ENCODE measurements around the gene OR51S1. TPM values are rescaled to one million over a fixed set of nuclear protein-coding genes. Genes with fewer than 3 reads are reported as not detected.
"Not testable (repeated sequence)": the region's sequence is repeated elsewhere in the genome, so short reads cannot be mapped to it uniquely, and the experiment has no call there.

OR51S1 gene
- total and polyA plus RNA-seq, 7 donors, result not detected

DNA sequence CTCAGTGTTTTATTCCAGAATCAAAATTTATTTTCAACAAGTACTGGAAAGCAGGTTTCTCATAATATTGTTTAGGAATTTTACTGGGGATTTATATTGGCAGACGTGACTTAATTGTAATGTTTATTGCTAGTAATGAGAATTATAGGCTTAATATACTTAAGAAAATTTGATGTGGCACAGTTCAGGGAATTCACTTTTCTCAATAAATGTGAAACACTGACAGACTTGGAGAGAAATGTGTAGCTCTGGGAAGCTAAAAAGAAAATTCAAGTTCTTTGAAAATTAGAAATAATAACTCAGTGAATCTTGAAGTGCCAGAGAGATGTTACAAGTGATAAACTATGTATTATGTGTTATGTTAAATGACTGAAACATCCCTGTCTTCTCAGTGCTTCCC is 28.0 kb downstream of the OR51S1 start, which contains the start of gene OR51F2:
Gene OR51F2 (plus strand): TSS at position 301 of the 400 bp plus-strand sequence. CDS start 101 bp downstream, outside the sequence.
- intact Hi-C loops (cut with DNase I), result no loop called here
- no peaks in the 10 kb centered on the region for H3K9me3 ChIP-seq
- no peak within 1 kb of the TSS for H3K4me3 ChIP-seq
- WGBS, 3 donors, result 80 to 91% (median 82%) methylated on average over 1 of the region's 1 CpG
- DNase-seq (no peak), ATAC-seq (no peak)
- no peaks in the 10 kb centered on the region for H3K27me3 ChIP-seq (ENCODE audit: insufficient read depth in 3 of 3, low read length in 2 of 3)
- TF ChIP-seq, protein P1, sequence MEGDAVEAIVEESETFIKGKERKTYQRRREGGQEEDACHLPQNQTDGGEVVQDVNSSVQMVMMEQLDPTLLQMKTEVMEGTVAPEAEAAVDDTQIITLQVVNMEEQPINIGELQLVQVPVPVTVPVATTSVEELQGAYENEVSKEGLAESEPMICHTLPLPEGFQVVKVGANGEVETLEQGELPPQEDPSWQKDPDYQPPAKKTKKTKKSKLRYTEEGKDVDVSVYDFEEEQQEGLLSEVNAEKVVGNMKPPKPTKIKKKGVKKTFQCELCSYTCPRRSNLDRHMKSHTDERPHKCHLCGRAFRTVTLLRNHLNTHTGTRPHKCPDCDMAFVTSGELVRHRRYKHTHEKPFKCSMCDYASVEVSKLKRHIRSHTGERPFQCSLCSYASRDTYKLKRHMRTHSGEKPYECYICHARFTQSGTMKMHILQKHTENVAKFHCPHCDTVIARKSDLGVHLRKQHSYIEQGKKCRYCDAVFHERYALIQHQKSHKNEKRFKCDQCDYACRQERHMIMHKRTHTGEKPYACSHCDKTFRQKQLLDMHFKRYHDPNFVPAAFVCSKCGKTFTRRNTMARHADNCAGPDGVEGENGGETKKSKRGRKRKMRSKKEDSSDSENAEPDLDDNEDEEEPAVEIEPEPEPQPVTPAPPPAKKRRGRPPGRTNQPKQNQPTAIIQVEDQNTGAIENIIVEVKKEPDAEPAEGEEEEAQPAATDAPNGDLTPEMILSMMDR (IDR thresholded peaks at IDR 0.05), result no peak
- H3K27ac ChIP-seq, result no peak within 1 kb of the TSS
- no peaks in the 10 kb centered on the region for H3K36me3 ChIP-seq (ENCODE audit: insufficient read depth in 1 of 2, low read depth in 1 of 2)
- no peaks in the 10 kb centered on the region for H3K4me1 ChIP-seq

GRCh38 chr11:4809246-4809645 is 39.8 kb downstream of the OR51S1 start:
- Histone ChIP-seq H3K27me3 (ENCODE audit: insufficient read depth in 3 of 3, low read length in 2 of 3) (no peaks in the 10 kb centered on the region), H3K4me3 (no peak overlapping the region), H3K27ac (no peak overlapping the region), H3K4me1 (no peaks in the 10 kb centered on the region), H3K9me3 (no peaks in the 10 kb centered on the region), H3K36me3 (ENCODE audit: insufficient read depth in 1 of 2, low read depth in 1 of 2) (no peaks in the 10 kb centered on the region)
- DNase-seq (no peak), ATAC-seq (no peak)
- TF ChIP-seq, protein P1 (IDR thresholded peaks at IDR 0.05), result no peak
- intact Hi-C loops (cut with DNase I), result no loop called here
- 83 to 90% (median 88%) methylated on average over 2 of the region's 2 CpGs for WGBS, 3 donors

GRCh38 chr11:4808476-4808875 is 40.5 kb downstream of the OR51S1 start:
- ATAC-seq, result no peak
- H3K4me3 ChIP-seq, result no peak overlapping the region
- TF ChIP-seq, protein P1 (IDR thresholded peaks at IDR 0.05), result no peak
- no peaks in the 10 kb centered on the region for H3K36me3 ChIP-seq (ENCODE audit: insufficient read depth in 1 of 2, low read depth in 1 of 2)
- H3K9me3 ChIP-seq, result no peaks in the 10 kb centered on the region
- 76 to 95% (median 87%) methylated on average over 1 of the region's 1 CpG for WGBS, 3 donors
- no peak overlapping the region for H3K27ac ChIP-seq
- no peaks in the 10 kb centered on the region for H3K4me1 ChIP-seq
- no peaks in the 10 kb centered on the region for H3K27me3 ChIP-seq (ENCODE audit: insufficient read depth in 3 of 3, low read length in 2 of 3)
- DNase-seq, result no peak
- intact Hi-C loops (cut with DNase I), result no loop called here

- no peak for ATAC-seq
- TF ChIP-seq, protein P1 (IDR thresholded peaks at IDR 0.05), result no peak
- Histone ChIP-seq H3K36me3 (ENCODE audit: insufficient read depth in 1 of 2, low read depth in 1 of 2) (no peaks in the 10 kb centered on the region), H3K27ac (no peak within 1 kb of the TSS), H3K9me3 (no peaks in the 10 kb centered on the region), H3K4me1 (no peaks in the 10 kb centered on the region), H3K27me3 (ENCODE audit: insufficient read depth in 3 of 3, low read length in 2 of 3) (no peaks in the 10 kb centered on the region), H3K4me3 (no peak within 1 kb of the TSS)
- intact Hi-C loops (cut with DNase I), result no loop called here
- WGBS, 3 donors, result 61 to 79% (median 78%) methylated on average over 3 of the region's 3 CpGs
- no peak for DNase-seq
These were observed 44.7 kb downstream of the OR51S1 start, which contains the start of gene OR52R1 for GRCh38 chr11:4804280-4804679. OR52R1 (minus strand) TSS chr11:4804380; CDS start chr11:4804380, 0 bp downstream.

DNA sequence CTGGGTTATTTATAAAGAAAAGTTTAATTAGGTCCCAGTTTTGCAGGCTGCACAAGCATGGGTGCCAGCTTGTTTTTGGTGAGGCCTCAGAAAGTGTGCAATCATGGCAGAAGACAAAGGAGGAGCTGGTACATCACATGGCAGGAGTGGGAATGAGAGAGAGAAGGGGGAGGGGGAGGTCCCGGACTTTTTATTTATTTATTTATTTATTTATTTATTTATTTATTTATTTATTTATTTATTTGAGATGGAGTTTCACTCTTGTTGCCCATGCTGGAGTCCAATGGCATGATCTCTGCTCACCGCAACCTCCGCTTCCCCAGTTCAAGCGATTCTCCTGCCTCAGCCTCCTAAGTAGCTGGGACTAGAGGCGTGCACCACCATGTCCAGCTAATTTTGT is 47.7 kb downstream of the OR51S1 start:
- H3K9me3 ChIP-seq; H3K36me3 ChIP-seq (ENCODE audit: insufficient read depth in 1 of 2, low read depth in 1 of 2); H3K4me1 ChIP-seq; DNase-seq; H3K27me3 ChIP-seq (ENCODE audit: insufficient read depth in 3 of 3, low read length in 2 of 3); intact Hi-C loops (cut with DNase I); ATAC-seq; H3K4me3 ChIP-seq; H3K27ac ChIP-seq: not testable (repeated sequence)
- 76 to 82% (median 77%) methylated on average over 5 of the region's 5 CpGs for WGBS, 3 donors
